Measurements from ENCODE around the gene ALDH3B1. TPM values are rescaled to one million over a fixed set of nuclear protein-coding genes. Genes with fewer than 3 reads are reported as not detected.
A peak's percentile ranks its signal among the peaks of the same experiment; 100 is the strongest.

The ALDH3B1 gene
- total RNA-seq, 2 donors from 2014 or later, result 6.2 to 8.9 TPM

- ATAC-seq (peak; percentile 87 to 88), DNase-seq (peak; percentile 91)
- intact Hi-C loops (cut with DNase I), result loop anchor here in 1 of 2 donors (10.0 kb wide), 2 partner anchors 86 to 166 kb away; partner anchors contain the start of gene CHKA
Measured at GRCh38 chr11:68038718-68039525, 28.8 kb downstream of the ALDH3B1 start, which contains the start of gene TCIRG1. TCIRG1 (plus strand) TSS chr11:68039025; CDS start chr11:68041272, 2,247 bp downstream.

- ATAC-seq (no peak), DNase-seq (no peak)
- intact Hi-C loops (cut with DNase I), result loop anchor here in 1 of 2 donors (10.0 kb wide), 2 partner anchors 85 to 165 kb away; partner anchors contain the start of gene CHKA
Measured at GRCh38 chr11:68039526-68040086, 29.5 kb downstream of the ALDH3B1 start.

- DNase-seq, result peak; percentile 71
- ATAC-seq, result peak; percentile 31 to 36
- intact Hi-C loops (cut with DNase I), result no loop called here
Measured at GRCh38 chr11:68040101-68040956, 30.2 kb downstream of the ALDH3B1 start.

- intact Hi-C loops (cut with DNase I), result no loop called here
- ATAC-seq, result no peak
- DNase-seq, result no peak
Measured at GRCh38 chr11:68040957-68041591, 30.9 kb downstream of the ALDH3B1 start.

DNA sequence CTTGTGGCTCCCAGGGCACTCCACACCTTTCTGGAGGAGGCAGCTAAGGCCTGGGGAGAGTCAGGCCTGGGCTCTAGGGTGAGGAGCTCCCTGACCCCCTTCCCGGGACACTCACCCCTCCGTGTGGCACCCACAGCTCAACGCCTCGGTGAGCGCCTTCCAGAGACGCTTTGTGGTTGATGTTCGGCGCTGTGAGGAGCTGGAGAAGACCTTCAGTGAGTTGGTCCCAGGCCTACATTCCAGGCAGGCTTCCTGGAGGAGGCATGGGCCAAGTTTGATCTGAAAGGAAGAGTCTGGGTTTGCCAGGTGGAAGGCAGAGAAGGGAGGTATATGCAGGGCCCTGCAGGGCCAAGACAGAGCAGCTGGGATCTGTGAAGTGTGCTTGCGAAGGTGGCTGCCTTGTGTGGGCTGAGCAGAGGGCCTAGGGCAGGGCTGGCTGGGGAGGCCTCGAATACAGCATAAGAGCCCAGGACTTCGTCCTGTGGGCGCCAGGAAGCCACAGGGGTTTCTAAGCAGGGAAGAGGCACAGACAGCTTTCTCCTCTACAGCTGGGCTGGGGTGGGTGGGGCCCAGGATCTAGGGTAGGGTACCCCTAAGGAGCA is 31.6 kb downstream of the ALDH3B1 start:
- intact Hi-C loops (cut with DNase I), result no loop called here
- DNase-seq (no peak), ATAC-seq (no peak)

DNA sequence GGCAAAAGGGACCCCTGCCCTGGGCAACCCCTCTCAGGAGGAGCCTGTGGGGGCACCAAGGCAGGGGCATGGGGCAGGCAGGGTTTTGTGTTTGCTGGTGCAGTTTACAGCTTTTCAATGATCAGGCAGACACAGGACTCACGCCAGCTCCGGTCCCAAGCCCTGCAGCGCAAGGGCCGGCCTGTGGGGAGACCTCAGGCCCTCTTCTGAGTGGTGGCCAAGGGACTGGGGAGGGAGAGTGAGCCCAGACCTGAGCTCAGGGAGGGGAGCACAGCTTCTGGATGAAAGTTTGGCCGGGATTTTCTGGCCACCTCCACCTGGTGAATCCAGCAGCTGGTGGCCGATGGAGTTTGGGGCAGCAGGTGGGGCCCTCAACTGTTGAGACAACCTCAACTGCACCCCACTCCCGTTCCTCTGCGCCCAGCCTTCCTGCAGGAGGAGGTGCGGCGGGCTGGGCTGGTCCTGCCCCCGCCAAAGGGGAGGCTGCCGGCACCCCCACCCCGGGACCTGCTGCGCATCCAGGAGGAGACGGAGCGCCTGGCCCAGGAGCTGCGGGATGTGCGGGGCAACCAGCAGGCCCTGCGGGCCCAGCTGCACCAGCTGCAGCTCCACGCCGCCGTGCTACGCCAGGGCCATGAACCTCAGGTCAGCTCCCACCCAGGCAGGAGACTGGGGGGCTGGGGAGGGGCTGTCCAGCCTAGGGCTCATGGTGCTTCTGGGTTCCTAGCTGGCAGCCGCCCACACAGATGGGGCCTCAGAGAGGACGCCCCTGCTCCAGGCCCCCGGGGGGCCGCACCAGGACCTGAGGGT is 32.3 kb downstream of the ALDH3B1 start:
- ATAC-seq (no peak), DNase-seq (no peak)
- intact Hi-C loops (cut with DNase I), result no loop called here

- DNase-seq, result no peak
- intact Hi-C loops (cut with DNase I), result no loop called here
- ATAC-seq, result no peak
Measured at GRCh38 chr11:68043029-68043348, 32.9 kb downstream of the ALDH3B1 start.

GRCh38 chr11:68043349-68044144 is 33.4 kb downstream of the ALDH3B1 start:
- ATAC-seq (no peak), DNase-seq (no peak)
- intact Hi-C loops (cut with DNase I), result no loop called here

DNA sequence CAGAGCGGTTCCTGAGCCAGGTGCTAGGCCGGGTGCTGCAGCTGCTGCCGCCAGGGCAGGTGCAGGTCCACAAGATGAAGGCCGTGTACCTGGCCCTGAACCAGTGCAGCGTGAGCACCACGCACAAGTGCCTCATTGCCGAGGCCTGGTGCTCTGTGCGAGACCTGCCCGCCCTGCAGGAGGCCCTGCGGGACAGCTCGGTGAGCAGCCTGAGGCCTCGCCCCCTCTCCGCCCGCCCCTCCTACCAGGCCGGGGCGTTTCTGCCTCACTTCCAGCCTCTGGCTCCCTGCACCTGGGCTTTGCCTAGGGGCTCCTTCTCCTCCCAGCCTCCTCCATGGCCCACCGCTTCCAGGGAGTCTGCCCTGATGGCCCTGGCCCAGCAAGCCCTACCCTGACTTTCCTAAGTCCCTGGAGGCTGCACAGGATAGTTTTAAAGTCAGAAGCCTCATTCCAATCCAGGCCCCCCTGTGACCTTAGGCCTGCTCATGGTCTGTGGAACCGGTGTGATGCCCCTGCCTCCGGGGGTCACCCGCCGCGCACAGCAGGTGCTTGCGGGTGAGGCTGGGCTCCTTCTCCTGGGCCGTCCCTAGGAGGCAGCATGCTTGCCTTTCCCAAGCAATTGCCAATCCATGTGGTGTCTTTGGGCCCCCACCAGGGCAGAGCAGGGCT is 34.2 kb downstream of the ALDH3B1 start:
- intact Hi-C loops (cut with DNase I), result no loop called here
- no peak for DNase-seq
- ATAC-seq, result no peak

- intact Hi-C loops (cut with DNase I), result no loop called here
- DNase-seq, result no peak
- no peak for ATAC-seq
Measured at GRCh38 chr11:68044898-68045351, 34.8 kb downstream of the ALDH3B1 start.

GRCh38 chr11:68047437-68048290 is 37.5 kb downstream of the ALDH3B1 start:
- DNase-seq (no peak), ATAC-seq (peak in 1 of 2 donors; percentile 53)
- intact Hi-C loops (cut with DNase I), result no loop called here

GRCh38 chr11:68048681-68049508 is 38.8 kb downstream of the ALDH3B1 start:
- intact Hi-C loops (cut with DNase I), result no loop called here
- ATAC-seq (no peak), DNase-seq (no peak)

DNA sequence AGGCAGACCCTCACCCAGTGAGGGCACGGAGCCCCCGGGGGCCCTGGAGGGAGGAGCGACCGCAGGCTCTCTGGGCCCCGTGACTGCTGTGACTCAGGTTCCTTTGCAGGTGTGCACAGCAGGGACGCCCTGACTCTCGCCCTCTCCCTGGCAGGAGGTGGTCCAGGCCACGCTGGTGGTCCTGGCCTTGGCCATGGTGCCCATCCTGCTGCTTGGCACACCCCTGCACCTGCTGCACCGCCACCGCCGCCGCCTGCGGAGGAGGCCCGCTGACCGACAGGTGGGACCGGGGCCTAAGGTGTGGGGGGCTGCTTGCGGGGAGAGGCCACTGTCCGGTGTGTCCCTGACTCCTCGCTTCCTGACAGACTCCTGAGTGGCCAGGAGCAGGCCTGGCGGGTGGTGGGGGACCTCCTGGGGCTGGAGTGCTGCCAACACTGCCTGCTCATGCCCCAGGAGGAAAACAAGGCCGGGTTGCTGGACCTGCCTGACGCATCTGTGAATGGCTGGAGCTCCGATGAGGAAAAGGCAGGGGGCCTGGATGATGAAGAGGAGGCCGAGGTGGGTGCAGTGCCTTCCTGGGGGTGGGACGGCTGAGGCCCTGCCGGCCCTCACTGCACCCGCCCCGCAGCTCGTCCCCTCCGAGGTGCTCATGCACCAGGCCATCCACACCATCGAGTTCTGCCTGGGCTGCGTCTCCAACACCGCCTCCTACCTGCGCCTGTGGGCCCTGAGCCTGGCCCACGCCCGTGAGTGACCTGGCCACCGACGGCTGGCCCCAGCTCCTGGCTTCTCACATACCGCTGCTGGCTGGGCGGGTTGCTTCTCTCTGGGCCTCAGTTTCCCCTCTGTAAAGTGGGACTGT is 39.6 kb downstream of the ALDH3B1 start:
- intact Hi-C loops (cut with DNase I), result no loop called here
- ATAC-seq (no peak), DNase-seq (no peak)

GRCh38 chr11:68050371-68050841 is 40.3 kb downstream of the ALDH3B1 start:
- intact Hi-C loops (cut with DNase I), result no loop called here
- DNase-seq (no peak), ATAC-seq (no peak)

Data from left cardiac atrium (tissue), 4 donors.